Lung (tissue), 12 donors: ENCODE measurements around the gene MAST2. TPM values are rescaled to one million over a fixed set of nuclear protein-coding genes. Genes with fewer than 3 reads are reported as not detected.
A peak's percentile ranks its signal among the peaks of the same experiment; 100 is the strongest.

Source experiments
- ATAC-seq: fragments of 200-7000 bp; cut with Tn5 transposase; one replicate; pipeline ENCODE4 v1.9.1; 2020; ENCODE audit warnings: moderate number of reproducible peaks; ENCODE audit not compliant: insufficient read depth, low FRiP score
- DNase-seq, 3 donors: peaks; one replicate each; pipeline ENCODE4 v3.0.0-alpha.2; 2013 to 2017
- H3K27ac ChIP-seq, 2 donors: one replicate each; pipeline ENCODE4 v1.5.1; 2013; ENCODE audit warnings: mild to moderate bottlenecking in 2 of 2, moderate library complexity in 2 of 2, control low read depth in 1 of 2, inconsistent platforms in 1 of 2, low read depth in 1 of 2, low read length in 1 of 2
- H3K27me3 ChIP-seq, 3 donors: one replicate each; pipeline ENCODE4 v1.5.1; 2013; ENCODE audit warnings: low read length in 2 of 3; ENCODE audit not compliant: control insufficient read depth in 3 of 3, insufficient read depth in 3 of 3
- H3K36me3 ChIP-seq, 4 donors: one replicate each; pipeline ENCODE4 v1.5.1; 2013; ENCODE audit warnings: low read length in 4 of 4, mild to moderate bottlenecking in 1 of 4, moderate library complexity in 1 of 4; ENCODE audit not compliant: control insufficient read depth in 4 of 4, insufficient read depth in 4 of 4
- H3K4me1 ChIP-seq, 5 donors: one replicate each; pipeline ENCODE4 v1.5.1; 2013; ENCODE audit warnings: low read length in 5 of 5, mild to moderate bottlenecking in 2 of 5, moderate library complexity in 1 of 5; ENCODE audit not compliant: control insufficient read depth in 5 of 5, insufficient read depth in 5 of 5
- H3K4me3 ChIP-seq: one replicate; pipeline ENCODE4 v1.5.1; 2013; ENCODE audit warnings: mild to moderate bottlenecking, control low read depth, moderate library complexity
- H3K9ac ChIP-seq, 2 donors: one replicate each; pipeline ENCODE4 v1.5.1; 2013; ENCODE audit warnings: low read length in 2 of 2, control low read depth in 1 of 2; ENCODE audit not compliant: insufficient read depth in 1 of 2
- H3K9me3 ChIP-seq, 4 donors: one replicate each; pipeline ENCODE4 v1.5.1; 2013; ENCODE audit warnings: low read length in 3 of 4, mild to moderate bottlenecking in 1 of 4, moderate library complexity in 1 of 4; ENCODE audit not compliant: control insufficient read depth in 4 of 4, insufficient read depth in 3 of 4
- WGBS, 2 donors: extraction: QIAGEN DNeasy Blood & Tissue Kit; methylation state at CpG; one replicate each; pipeline ENCODE4 v1.1.7; 2013; 5-methylcytosine and 5-hydroxymethylcytosine counted together
- polyA plus RNA-seq, 2 donors: library from polyadenylated mRNA; stranded (reverse); fragments of 200-250 nt; gene quantifications; one replicate each; pipeline ENCODE4 v1.2.1, GENCODE V29; 2013
- total RNA-seq, 2 donors: library from RNA; depleted of rRNA in 1 of 2; stranded (reverse); fragments of >200 nt in 1 of 2; gene quantifications; one replicate each; pipeline ENCODE4 v1.2.1, GENCODE V29; 2014 to 2021
- TF ChIP-seq, protein P1 (sequence below): IDR thresholded peaks from 2 replicates; pipeline ENCODE4 v1.5.1; 2012; ENCODE audit warnings: mild to moderate bottlenecking; ENCODE audit errors: control extremely low read depth, extremely low read depth
- donor health status: control.
- donor health status: control.
- donor health status: Bipolar disorder and iron deficiency.
- donor health status: healthy.
- donor health status: DM: yes; HTN: yes; CAD: no.

The MAST2 gene
- total and polyA plus RNA-seq, 4 donors: 10.5 to 28.6 (median 19.1) TPM

GRCh38 chr1:45913183-45913683 lies 109.8 kb downstream of the MAST2 start:
- Histone ChIP-seq H3K4me3 (no peak overlapping the region), H3K27me3 (no peaks in the 10 kb centered on the region), H3K27ac (peak overlapping the region in 1 of 2 donors; percentile 98), H3K36me3 (peaks cover 0 to 3% (median 0%) of the 10 kb centered on the region in 4 donors), H3K4me1 (peaks cover 0 to 14% (median 7%) of the 10 kb centered on the region in 5 donors), H3K9ac (no peak overlapping the region), H3K9me3 (no peaks in the 10 kb centered on the region)
- ATAC-seq: no peak
- 73 to 81% methylated on average over 6 of the region's 6 CpGs for WGBS, 2 donors
- TF ChIP-seq, protein P1, sequence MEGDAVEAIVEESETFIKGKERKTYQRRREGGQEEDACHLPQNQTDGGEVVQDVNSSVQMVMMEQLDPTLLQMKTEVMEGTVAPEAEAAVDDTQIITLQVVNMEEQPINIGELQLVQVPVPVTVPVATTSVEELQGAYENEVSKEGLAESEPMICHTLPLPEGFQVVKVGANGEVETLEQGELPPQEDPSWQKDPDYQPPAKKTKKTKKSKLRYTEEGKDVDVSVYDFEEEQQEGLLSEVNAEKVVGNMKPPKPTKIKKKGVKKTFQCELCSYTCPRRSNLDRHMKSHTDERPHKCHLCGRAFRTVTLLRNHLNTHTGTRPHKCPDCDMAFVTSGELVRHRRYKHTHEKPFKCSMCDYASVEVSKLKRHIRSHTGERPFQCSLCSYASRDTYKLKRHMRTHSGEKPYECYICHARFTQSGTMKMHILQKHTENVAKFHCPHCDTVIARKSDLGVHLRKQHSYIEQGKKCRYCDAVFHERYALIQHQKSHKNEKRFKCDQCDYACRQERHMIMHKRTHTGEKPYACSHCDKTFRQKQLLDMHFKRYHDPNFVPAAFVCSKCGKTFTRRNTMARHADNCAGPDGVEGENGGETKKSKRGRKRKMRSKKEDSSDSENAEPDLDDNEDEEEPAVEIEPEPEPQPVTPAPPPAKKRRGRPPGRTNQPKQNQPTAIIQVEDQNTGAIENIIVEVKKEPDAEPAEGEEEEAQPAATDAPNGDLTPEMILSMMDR: no peak
- DNase-seq: peak; percentile 28 to 42 (median 37)

- Histone ChIP-seq H3K27ac (peak overlapping the region in 1 of 2 donors; percentile 98), H3K27me3 (no peaks in the 10 kb centered on the region)
- ATAC-seq: no peak
Measured at GRCh38 chr1:45913731-45914501, 110.5 kb downstream of the MAST2 start.

GRCh38 chr1:45914836-45915235 lies 111.4 kb downstream of the MAST2 start:
- 100% methylated on average over 1 of the region's 1 CpG for WGBS, 2 donors
- Histone ChIP-seq H3K36me3 (peaks cover 0 to 3% (median 0%) of the 10 kb centered on the region in 4 donors), H3K27me3 (no peaks in the 10 kb centered on the region), H3K9me3 (no peaks in the 10 kb centered on the region), H3K4me1 (peaks cover 0 to 14% (median 7%) of the 10 kb centered on the region in 5 donors), H3K9ac (no peak overlapping the region), H3K27ac (peak overlapping the region in 1 of 2 donors; percentile 98), H3K4me3 (no peak overlapping the region)
- ATAC-seq (no peak), DNase-seq (no peak)
- TF ChIP-seq, protein P1: no peak

More at GRCh38 chr1:45913731-45914501, 110.5 kb downstream of the MAST2 start:
- Histone ChIP-seq H3K9ac (no peak overlapping the region), H3K4me1 (peaks cover 0 to 14% (median 7%) of the 10 kb centered on the region in 5 donors), H3K36me3 (peaks cover 0 to 3% (median 0%) of the 10 kb centered on the region in 4 donors), H3K4me3 (no peak overlapping the region), H3K9me3 (no peaks in the 10 kb centered on the region)
- DNase-seq: no peak
- TF ChIP-seq, protein P1: no peak
- 73 to 88% methylated on average over 4 of the region's 4 CpGs for WGBS, 2 donors
